Erythroblast (primary cell): ENCODE data around the gene RNF150.

Source experiments
- GATA1 ChIP-seq: IDR thresholded peaks from 2 replicates; pipeline ENCODE4 v1.6.1; 2011; ENCODE audit warnings: low read depth, mild to moderate bottlenecking, control low read depth, low read length, moderate library complexity
- POLR2A ChIP-seq: IDR thresholded peaks from 2 replicates; pipeline ENCODE4 v1.6.1; 2011; ENCODE audit warnings: mild to moderate bottlenecking, low read length

DNA sequence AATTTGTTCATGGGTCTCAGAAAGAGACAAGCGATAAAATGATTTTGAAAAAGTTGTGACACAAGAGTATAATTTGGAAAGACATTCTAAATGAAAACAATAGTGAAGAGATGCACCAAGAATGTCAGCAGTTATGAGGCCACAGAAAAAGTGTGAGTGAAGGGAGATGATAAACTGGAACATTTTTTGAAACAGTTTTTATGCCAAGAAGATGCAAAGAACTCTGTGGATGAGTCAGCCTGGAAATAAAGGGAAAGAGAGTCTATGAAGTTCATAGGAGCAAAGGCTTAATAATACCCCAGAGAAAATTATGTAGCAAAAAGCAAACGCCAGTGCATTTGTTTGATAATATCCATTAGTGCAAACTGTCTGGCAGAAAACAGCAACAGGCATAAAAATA is 188.7 kb downstream of the RNF150 start:
- no peak for TF ChIP-seq GATA1
- no peak for TF ChIP-seq POLR2A
